ENCODE measurements around the gene CRYL1.

DNA sequence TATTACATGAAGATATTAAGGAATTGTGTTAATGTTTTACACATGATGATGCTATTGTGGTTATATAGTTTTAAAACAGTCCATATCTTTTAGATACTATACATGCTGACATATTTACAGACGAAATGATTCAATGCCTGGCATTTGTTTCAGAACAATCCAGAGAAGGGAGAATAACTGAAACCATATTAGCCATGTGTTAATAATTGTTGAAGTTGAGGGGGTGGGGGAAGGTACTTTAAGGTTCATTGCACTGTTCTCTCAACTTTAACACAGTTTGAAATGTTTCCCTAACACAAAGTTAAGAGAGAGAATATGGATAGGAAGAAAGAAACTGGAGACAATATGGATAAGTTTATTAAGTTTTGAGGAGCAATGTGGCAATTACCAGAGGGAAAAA, 5.8 kb downstream of the CRYL1 start:
- TF ChIP-seq, protein P1, sequence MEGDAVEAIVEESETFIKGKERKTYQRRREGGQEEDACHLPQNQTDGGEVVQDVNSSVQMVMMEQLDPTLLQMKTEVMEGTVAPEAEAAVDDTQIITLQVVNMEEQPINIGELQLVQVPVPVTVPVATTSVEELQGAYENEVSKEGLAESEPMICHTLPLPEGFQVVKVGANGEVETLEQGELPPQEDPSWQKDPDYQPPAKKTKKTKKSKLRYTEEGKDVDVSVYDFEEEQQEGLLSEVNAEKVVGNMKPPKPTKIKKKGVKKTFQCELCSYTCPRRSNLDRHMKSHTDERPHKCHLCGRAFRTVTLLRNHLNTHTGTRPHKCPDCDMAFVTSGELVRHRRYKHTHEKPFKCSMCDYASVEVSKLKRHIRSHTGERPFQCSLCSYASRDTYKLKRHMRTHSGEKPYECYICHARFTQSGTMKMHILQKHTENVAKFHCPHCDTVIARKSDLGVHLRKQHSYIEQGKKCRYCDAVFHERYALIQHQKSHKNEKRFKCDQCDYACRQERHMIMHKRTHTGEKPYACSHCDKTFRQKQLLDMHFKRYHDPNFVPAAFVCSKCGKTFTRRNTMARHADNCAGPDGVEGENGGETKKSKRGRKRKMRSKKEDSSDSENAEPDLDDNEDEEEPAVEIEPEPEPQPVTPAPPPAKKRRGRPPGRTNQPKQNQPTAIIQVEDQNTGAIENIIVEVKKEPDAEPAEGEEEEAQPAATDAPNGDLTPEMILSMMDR (IDR thresholded peaks at IDR 0.05; ENCODE audit: low read length), result no peak
- TF ChIP-seq EZH2phosphoT487 (IDR thresholded peaks at IDR 0.05; ENCODE audit: low read length) (no peak), EZH2 (optimal IDR thresholded peaks at IDR 0.05; ENCODE audit: low read depth, low read length) (no peak)

All from MM.1S (cell line).